ENCODE results near the gene ZNF668.

- TF ChIP-seq CTCF (IDR thresholded peaks at IDR 0.05) (no peak), POLR2A (IDR thresholded peaks at IDR 0.05) (no peak)
Measured at GRCh38 chr16:31089199-31089598, 15.2 kb upstream of the ZNF668 start.

All from testis (tissue), 2 donors.